Measurements from ENCODE around the gene WNK1.
"Not testable (repeated sequence)": the region's sequence is repeated elsewhere in the genome, so short reads cannot be mapped to it uniquely, and the experiment has no call there.

The WNK1 gene

DNA sequence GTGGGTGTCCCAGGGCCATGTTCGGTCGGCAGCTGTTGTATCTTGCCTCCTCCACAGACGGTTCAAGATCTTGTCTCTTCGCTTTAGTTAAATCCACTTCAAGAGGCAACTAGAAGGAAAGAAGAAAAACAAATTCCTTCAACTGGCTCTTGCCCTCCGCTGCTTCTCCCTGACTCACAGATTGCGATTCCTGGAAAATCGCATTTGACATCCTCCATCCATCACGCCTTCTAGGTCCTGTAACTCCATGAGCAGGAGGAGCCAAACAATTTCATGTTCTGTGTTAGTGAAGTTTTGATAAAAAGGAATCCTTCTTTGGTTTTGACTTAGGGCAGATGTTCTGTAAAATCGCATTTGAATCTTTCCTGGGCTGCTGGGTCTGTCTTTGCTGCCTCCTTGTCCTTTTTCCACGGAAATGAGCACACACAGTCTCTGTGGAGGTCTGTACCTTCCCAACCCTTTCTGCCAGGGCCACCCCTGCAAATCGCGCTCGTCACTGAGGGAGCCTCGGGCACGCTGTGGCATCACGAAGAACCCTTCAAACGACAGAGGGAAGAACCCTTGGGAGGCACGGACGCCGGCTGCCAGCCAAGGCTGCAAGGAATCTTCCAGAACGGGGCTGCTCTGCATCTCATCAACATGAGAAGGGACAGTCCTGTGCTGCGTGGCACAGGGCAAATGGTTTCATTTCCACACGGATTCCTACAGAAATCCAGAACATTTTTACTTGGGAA lies 164.5 kb downstream of the WNK1 start:
- no peak for TF ChIP-seq CTCF (IDR thresholded peaks at IDR 0.05; ENCODE audit: extremely low read depth, missing control alignments)
- DNase-seq (ENCODE audit: low spot score): no peak

GRCh38 chr12:920676-921075 lies 168.3 kb downstream of the WNK1 start:
- no peak for DNase-seq (ENCODE audit: low spot score)
- TF ChIP-seq CTCF (IDR thresholded peaks at IDR 0.05; ENCODE audit: extremely low read depth, missing control alignments): no peak

GRCh38 chr12:922285-922684 lies 169.9 kb downstream of the WNK1 start:
- DNase-seq (ENCODE audit: low spot score): no peak
- no peak for TF ChIP-seq CTCF (IDR thresholded peaks at IDR 0.05; ENCODE audit: extremely low read depth, missing control alignments)

DNA sequence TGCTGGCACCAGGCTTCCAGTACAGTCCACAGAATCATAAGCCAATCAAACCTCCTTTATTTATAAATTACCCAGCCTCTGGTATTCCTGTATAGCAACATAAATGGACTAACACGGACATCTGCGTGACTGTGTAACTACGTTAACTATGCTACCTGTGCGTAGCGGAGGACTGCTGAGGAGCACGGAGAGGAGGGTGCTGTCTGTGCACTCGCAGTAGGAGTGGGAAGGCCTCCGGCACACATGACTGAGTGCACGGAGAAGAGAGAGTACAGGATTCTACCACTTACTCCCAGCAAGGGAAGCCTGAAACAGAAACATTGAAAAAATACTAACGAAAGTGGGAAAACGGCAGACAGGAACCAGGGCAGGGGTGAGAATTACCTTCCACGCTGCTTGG lies 174.3 kb downstream of the WNK1 start:
- no peak for DNase-seq (ENCODE audit: low spot score)
- no peak for TF ChIP-seq CTCF (IDR thresholded peaks at IDR 0.05; ENCODE audit: extremely low read depth, missing control alignments)

DNA sequence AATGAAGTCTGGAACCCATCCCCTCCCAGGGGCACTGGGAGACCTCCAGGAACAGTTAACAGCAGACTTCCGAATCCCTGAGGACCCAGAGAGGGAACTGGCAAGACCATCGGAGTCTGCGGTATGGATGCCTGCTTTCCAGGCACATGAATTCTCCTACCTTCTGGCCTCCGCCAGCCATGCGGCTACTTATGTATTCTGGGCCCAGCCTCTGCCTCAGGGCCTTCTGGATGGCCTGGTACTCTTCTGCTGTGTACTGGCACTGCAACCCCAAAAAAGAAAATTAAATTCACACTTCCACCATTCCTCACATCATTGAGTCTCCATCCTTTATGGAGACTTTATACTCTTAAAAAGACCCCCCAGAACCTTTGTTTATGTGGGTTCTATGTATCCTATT lies 178.7 kb downstream of the WNK1 start:
- no peak for TF ChIP-seq CTCF (IDR thresholded peaks at IDR 0.05; ENCODE audit: extremely low read depth, missing control alignments)
- DNase-seq (ENCODE audit: low spot score): no peak

GRCh38 chr12:931591-931990 lies 179.2 kb downstream of the WNK1 start:
- TF ChIP-seq CTCF (IDR thresholded peaks at IDR 0.05; ENCODE audit: extremely low read depth, missing control alignments): no peak
- DNase-seq (ENCODE audit: low spot score): no peak

DNA sequence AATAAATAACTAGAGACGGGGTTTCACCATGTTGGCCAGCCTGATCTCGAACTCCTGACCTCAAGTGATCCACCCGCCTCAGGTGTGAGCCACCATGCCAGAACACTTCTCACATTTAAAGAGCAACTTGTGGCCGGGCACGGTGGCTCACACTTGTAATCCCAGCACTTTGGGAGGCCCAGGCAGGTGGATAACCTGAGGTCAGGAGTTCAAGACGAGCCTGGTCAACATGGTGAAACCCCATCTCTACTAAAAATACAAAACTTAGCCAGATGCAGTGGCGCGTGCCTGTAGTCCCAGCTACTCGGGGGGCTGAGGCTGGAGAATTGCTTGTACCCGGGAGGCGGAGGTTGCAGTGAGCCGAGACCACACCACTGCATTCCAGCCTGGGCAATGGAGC lies 183.5 kb downstream of the WNK1 start:
- not testable (repeated sequence) for DNase-seq (ENCODE audit: low spot score)

Data from GM20000 (cell line).